Measurements from ENCODE around the gene ACSL6. TPM values are rescaled to one million over a fixed set of nuclear protein-coding genes. Genes with fewer than 3 reads are reported as not detected.

Gene ACSL6
- total RNA-seq, 4 donors from 2014 or later: 0.18 to 1.3 TPM; not detected in 2

DNA sequence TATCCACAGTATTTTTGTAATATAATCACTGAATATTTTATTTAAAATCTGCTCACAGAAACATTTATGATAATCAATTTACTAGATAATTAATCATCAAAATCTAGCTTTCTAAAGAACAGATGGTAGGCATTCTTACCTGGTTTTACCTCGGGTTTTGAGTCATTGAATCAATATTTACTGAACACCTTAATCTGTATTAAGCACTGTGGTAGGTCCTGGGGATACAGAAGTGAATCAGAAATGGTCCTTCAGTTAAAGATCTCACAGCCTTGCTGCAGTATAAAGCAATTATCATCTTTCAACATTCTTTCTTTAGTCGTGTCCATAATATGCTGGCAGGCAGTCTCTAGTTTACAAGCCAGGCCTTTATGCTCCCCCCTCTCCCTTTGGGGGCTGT, 64.0 kb downstream of the ACSL6 start:
- Histone ChIP-seq H3K4me3 (no peak overlapping the region), H3K27me3 (no peaks in the 10 kb centered on the region), H3K9me3 (no peaks in the 10 kb centered on the region), H3K4me1 (no peaks in the 10 kb centered on the region), H3K27ac (no peak overlapping the region), H3K36me3 (no peaks in the 10 kb centered on the region)
- no peak for DNase-seq
- no peak for TF ChIP-seq POLR2A (IDR thresholded peaks at IDR 0.05)
- TF ChIP-seq, protein P1, sequence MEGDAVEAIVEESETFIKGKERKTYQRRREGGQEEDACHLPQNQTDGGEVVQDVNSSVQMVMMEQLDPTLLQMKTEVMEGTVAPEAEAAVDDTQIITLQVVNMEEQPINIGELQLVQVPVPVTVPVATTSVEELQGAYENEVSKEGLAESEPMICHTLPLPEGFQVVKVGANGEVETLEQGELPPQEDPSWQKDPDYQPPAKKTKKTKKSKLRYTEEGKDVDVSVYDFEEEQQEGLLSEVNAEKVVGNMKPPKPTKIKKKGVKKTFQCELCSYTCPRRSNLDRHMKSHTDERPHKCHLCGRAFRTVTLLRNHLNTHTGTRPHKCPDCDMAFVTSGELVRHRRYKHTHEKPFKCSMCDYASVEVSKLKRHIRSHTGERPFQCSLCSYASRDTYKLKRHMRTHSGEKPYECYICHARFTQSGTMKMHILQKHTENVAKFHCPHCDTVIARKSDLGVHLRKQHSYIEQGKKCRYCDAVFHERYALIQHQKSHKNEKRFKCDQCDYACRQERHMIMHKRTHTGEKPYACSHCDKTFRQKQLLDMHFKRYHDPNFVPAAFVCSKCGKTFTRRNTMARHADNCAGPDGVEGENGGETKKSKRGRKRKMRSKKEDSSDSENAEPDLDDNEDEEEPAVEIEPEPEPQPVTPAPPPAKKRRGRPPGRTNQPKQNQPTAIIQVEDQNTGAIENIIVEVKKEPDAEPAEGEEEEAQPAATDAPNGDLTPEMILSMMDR (IDR thresholded peaks at IDR 0.05): no peak
- intact Hi-C loops (cut with DNase I; ENCODE audit: low total_unique reads): no loop called here

DNA sequence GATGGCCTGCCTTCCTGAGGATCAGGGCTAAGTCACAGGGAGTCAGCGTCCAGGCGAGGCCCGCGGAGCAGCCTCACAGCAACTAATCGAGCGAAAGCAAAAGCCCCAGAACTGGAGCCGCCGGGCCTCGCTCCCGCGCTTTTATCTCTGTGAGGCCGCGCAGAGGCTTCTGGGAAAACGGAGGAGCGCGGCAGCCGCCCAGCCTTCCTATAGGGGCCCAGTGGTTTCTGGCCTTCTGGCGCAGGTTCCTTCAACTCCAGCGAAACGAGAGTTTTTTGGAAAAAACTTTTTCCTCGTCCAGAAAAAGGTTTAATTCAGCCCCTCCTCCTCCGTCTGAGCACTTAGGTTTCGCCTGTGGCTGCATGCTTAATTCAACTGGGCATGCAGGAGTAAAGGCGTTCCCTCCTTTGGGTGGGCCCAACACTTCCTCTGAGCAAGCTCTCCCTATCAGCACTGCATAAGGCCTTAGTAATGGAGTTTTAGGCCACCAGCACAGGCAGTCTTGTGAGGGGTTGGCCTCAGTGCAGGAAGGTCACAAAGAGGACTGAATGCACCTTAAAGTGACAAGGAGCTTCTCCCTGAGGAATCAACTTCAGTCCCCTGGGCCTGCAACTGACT, 65.8 kb downstream of the ACSL6 start, which contains the start of gene MEIKIN:
Gene MEIKIN (minus strand): TSS at position 113 of the 618 bp plus-strand sequence. CDS start 158 bp downstream, outside the sequence.
- intact Hi-C loops (cut with DNase I; ENCODE audit: low total_unique reads): no loop called here
- TF ChIP-seq, protein P1 (IDR thresholded peaks at IDR 0.05): no peak
- no peak for TF ChIP-seq POLR2A (IDR thresholded peaks at IDR 0.05)
- DNase-seq: no peak
- Histone ChIP-seq H3K27me3 (no peaks in the 10 kb centered on the region), H3K4me1 (no peaks in the 10 kb centered on the region), H3K36me3 (no peaks in the 10 kb centered on the region), H3K27ac (no peak within 1 kb of the TSS), H3K9me3 (no peaks in the 10 kb centered on the region), H3K4me3 (no peak within 1 kb of the TSS)

DNA sequence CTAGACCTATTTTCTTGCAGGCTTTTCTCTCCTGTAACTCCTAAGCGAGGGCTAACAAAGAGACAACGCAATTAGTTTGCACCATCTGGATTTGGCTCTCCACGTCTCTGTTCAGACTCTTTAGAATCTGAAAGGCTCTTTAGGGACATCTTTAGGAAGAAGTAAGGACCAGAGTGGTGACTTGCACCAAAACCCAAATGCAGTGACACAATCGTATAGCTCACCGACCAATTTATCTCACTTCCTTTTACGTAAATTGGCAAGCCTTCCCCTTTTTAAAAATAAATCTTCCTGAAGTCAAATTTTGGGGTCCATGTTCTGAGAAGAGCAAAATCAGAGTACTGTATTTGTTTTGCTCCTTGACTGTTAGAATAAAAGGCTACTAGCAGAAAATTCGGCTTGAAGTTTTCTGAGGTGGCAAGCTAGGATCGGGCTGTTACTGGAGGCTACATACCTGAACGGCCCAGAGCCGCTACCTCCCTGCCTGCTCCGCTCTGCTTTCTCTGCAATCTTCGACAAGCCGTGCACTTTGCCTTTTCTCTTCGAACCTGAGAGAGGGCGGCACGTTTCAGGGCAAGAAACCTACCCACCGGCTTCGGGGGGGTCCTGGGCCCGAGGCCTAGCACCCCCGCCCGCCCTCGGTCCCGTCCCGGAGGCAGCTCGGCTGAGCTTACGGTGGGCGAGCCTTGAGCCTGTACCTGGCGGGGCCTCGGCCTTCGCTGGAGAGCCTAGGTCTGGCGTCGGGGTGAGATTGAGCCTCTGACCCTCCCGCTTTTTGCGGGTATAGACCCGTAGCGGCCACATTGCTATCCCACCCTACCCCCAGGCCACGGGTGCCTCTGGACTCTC, 66.5 kb downstream of the ACSL6 start:
- TF ChIP-seq, protein P1 (IDR thresholded peaks at IDR 0.05): no peak
- TF ChIP-seq POLR2A (IDR thresholded peaks at IDR 0.05): no peak
- H3K27me3 ChIP-seq: no peaks in the 10 kb centered on the region
- no peak for DNase-seq
- H3K36me3 ChIP-seq: no peaks in the 10 kb centered on the region
- H3K27ac ChIP-seq: no peak overlapping the region
- H3K4me1 ChIP-seq: no peaks in the 10 kb centered on the region
- no peak overlapping the region for H3K4me3 ChIP-seq
- H3K9me3 ChIP-seq: no peaks in the 10 kb centered on the region
- intact Hi-C loops (cut with DNase I; ENCODE audit: low total_unique reads): no loop called here

DNA sequence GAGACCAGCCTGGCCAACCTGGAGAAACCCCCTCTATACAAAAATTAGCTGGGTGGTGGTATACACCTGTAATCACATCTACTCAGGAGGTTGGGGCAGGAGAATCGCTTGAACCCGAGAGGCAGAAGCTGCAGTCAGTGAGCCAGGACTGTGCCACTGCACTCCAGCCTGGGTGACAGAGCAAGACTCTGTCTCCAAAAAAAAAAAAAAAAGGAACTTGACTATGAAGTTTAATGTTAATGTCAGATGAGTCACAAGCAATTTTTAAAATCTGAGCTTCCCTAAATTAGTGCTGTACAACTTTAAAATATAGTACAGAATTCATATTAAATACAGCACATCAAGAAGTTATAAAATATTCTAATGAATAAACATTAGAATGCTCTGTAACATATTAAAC, 67.5 kb downstream of the ACSL6 start:
- Histone ChIP-seq H3K4me3 (no peak overlapping the region), H3K27me3 (no peaks in the 10 kb centered on the region), H3K27ac (no peak overlapping the region), H3K36me3 (no peaks in the 10 kb centered on the region), H3K4me1 (no peaks in the 10 kb centered on the region), H3K9me3 (no peaks in the 10 kb centered on the region)
- intact Hi-C loops (cut with DNase I; ENCODE audit: low total_unique reads): no loop called here
- DNase-seq: no peak
- TF ChIP-seq POLR2A (IDR thresholded peaks at IDR 0.05): no peak
- TF ChIP-seq, protein P1 (IDR thresholded peaks at IDR 0.05): no peak

DNA sequence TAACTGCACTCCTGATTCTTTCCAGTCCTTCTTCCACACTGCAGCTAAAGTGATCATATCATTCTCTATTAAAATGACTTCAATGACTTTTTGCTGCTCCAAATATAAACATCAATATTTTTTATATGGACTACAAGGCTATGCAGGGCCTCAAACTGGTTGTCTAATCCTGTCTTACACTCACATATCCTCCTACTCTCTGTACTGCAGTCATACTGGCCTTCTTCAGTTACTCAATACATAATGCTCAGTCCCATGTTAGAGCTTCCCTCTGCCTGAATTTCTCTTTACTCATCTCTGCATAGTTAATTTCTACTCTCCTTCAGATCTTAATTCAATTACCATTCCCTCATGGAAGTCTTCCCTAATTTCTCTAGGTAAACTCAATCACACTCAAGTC, 69.4 kb downstream of the ACSL6 start:
- Histone ChIP-seq H3K27me3 (no peaks in the 10 kb centered on the region), H3K4me1 (no peaks in the 10 kb centered on the region), H3K27ac (no peak overlapping the region), H3K36me3 (no peaks in the 10 kb centered on the region), H3K9me3 (no peaks in the 10 kb centered on the region), H3K4me3 (no peak overlapping the region)
- TF ChIP-seq, protein P1 (IDR thresholded peaks at IDR 0.05): no peak
- TF ChIP-seq POLR2A (IDR thresholded peaks at IDR 0.05): no peak
- DNase-seq: no peak
- intact Hi-C loops (cut with DNase I; ENCODE audit: low total_unique reads): no loop called here

All from uterus (tissue), 4 donors.